Transverse colon (tissue), 4 donors: ENCODE results near the gene DMRT1.

ENCODE experiments used
- EP300 ChIP-seq: sonication (generic); formaldehyde crosslinking; IDR thresholded peaks from one replicate; pipeline ENCODE4 v1.6.1; 2017; ENCODE audit warnings: antibody characterized with exemption, low read depth
- POLR2A ChIP-seq: fragments of 450-650 bp; IDR thresholded peaks from one replicate; pipeline ENCODE4 v1.6.1; 2016; ENCODE audit warnings: antibody characterized with exemption, mild to moderate bottlenecking, moderate library complexity
- POLR2AphosphoS5 ChIP-seq, 3 donors: sonication (generic); formaldehyde crosslinking; IDR thresholded peaks; one replicate each; pipeline ENCODE4 v1.6.1; 2016; ENCODE audit warnings: antibody characterized with exemption in 3 of 3
- TF ChIP-seq, protein P1 (sequence below), 5 experiments: fragments of 200-600 bp in 3 of 5; fragments of 450-650 bp in 2 of 5; sonication (generic) in 3 of 5; IDR thresholded peaks; 1 replicate in 2 of 5; 2 replicates in 3 of 5; pipeline ENCODE4 v1.5.1; 2016 to 2017; ENCODE audit warnings: antibody characterized with exemption in 5 of 5, inconsistent platforms in 3 of 5, mild to moderate bottlenecking in 2 of 5, moderate library complexity in 1 of 5

- TF ChIP-seq, protein P1, sequence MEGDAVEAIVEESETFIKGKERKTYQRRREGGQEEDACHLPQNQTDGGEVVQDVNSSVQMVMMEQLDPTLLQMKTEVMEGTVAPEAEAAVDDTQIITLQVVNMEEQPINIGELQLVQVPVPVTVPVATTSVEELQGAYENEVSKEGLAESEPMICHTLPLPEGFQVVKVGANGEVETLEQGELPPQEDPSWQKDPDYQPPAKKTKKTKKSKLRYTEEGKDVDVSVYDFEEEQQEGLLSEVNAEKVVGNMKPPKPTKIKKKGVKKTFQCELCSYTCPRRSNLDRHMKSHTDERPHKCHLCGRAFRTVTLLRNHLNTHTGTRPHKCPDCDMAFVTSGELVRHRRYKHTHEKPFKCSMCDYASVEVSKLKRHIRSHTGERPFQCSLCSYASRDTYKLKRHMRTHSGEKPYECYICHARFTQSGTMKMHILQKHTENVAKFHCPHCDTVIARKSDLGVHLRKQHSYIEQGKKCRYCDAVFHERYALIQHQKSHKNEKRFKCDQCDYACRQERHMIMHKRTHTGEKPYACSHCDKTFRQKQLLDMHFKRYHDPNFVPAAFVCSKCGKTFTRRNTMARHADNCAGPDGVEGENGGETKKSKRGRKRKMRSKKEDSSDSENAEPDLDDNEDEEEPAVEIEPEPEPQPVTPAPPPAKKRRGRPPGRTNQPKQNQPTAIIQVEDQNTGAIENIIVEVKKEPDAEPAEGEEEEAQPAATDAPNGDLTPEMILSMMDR (IDR thresholded peaks at IDR 0.05) = no peak
- TF ChIP-seq POLR2A (no peak), EP300 (no peak), POLR2AphosphoS5 (IDR thresholded peaks at IDR 0.05) (no peak)
These were observed 108.6 kb downstream of the DMRT1 start for GRCh38 chr9:950139-950538.
